Measurements from ENCODE around the gene TUBGCP6.

TUBGCP6 gene

GRCh38 chr22:50167689-50168489 is 76.9 kb downstream of the TUBGCP6 start:
- no peak for DNase-seq
